NCI-H748 treated with DMSO at 0.1 percent for 48 hours (cell line): Measurements from ENCODE around the gene LRRFIP1.
"Not testable (repeated sequence)": the region's sequence is repeated elsewhere in the genome, so short reads cannot be mapped to it uniquely, and the experiment has no call there.

Experiments used
- DNase-seq: peaks from one replicate; lab custom pipeline; 2025; lab: John Stamatoyannopoulos, UW

The LRRFIP1 gene

GRCh38 chr2:237688541-237688940, 61.2 kb downstream of the LRRFIP1 start:
- DNase-seq, result not testable (repeated sequence)

GRCh38 chr2:237689336-237690131, 62.1 kb downstream of the LRRFIP1 start:
- no peak for DNase-seq

GRCh38 chr2:237691029-237691907, 63.9 kb downstream of the LRRFIP1 start:
- DNase-seq, result no peak

- DNase-seq, result peak; percentile 63
Observed at GRCh38 chr2:237691908-237692600, 64.7 kb downstream of the LRRFIP1 start.

GRCh38 chr2:237692601-237693290, 65.4 kb downstream of the LRRFIP1 start:
- DNase-seq, result peak; percentile 27

- peak; percentile 27 for DNase-seq
Observed at GRCh38 chr2:237693291-237693994, 66.1 kb downstream of the LRRFIP1 start.

- DNase-seq, result no peak
Observed at GRCh38 chr2:237694415-237695194, 67.2 kb downstream of the LRRFIP1 start.

GRCh38 chr2:237695201-237695780, 67.9 kb downstream of the LRRFIP1 start:
- no peak for DNase-seq

- no peak for DNase-seq
Observed at GRCh38 chr2:237696461-237696860, 69.1 kb downstream of the LRRFIP1 start.

- no peak for DNase-seq
Observed at GRCh38 chr2:237697586-237698357, 70.4 kb downstream of the LRRFIP1 start.

- no peak for DNase-seq
Observed at GRCh38 chr2:237698358-237698694, 70.9 kb downstream of the LRRFIP1 start.

- DNase-seq, result no peak
Observed at GRCh38 chr2:237699870-237700511, 72.6 kb downstream of the LRRFIP1 start.

- DNase-seq, result no peak
Observed at GRCh38 chr2:237700512-237701032, 73.2 kb downstream of the LRRFIP1 start.

- no peak for DNase-seq
Observed at GRCh38 chr2:237701033-237701858, 73.9 kb downstream of the LRRFIP1 start.

GRCh38 chr2:237701859-237702390, 74.5 kb downstream of the LRRFIP1 start:
- DNase-seq, result no peak

- DNase-seq, result no peak
Observed at GRCh38 chr2:237702441-237703391, 75.3 kb downstream of the LRRFIP1 start.
